ENCODE results near the gene CDH4.

GRCh38 chr20:61806995-61807394 is 554.9 kb downstream of the CDH4 start:
- TF ChIP-seq, protein P1, sequence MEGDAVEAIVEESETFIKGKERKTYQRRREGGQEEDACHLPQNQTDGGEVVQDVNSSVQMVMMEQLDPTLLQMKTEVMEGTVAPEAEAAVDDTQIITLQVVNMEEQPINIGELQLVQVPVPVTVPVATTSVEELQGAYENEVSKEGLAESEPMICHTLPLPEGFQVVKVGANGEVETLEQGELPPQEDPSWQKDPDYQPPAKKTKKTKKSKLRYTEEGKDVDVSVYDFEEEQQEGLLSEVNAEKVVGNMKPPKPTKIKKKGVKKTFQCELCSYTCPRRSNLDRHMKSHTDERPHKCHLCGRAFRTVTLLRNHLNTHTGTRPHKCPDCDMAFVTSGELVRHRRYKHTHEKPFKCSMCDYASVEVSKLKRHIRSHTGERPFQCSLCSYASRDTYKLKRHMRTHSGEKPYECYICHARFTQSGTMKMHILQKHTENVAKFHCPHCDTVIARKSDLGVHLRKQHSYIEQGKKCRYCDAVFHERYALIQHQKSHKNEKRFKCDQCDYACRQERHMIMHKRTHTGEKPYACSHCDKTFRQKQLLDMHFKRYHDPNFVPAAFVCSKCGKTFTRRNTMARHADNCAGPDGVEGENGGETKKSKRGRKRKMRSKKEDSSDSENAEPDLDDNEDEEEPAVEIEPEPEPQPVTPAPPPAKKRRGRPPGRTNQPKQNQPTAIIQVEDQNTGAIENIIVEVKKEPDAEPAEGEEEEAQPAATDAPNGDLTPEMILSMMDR (conservative IDR thresholded peaks at IDR 0.05), result no peak
- no peak for TF ChIP-seq ZFX (IDR thresholded peaks at IDR 0.05)

Data from C4-2B (cell line).